SK-N-SH (cell line): ENCODE data around the gene TAPBP. TPM values are rescaled to one million over a fixed set of nuclear protein-coding genes. Genes with fewer than 3 reads are reported as not detected.

Experiments
- CTCF ChIA-PET: fragments of 300-600, 350-600 bp; formaldehyde crosslinking; extraction: SDS; loops from one replicate; lab custom pipeline; 2021; lab: Yijun Ruan, JAX
- POLR2A ChIA-PET: fragments of 350-600 bp; sonication (Branson Sonifier 250); formaldehyde crosslinking; extraction: SDS; loops from one replicate; lab custom pipeline; 2020; ENCODE audit warnings: antibody characterized with exemption, inconsistent platforms; lab: Yijun Ruan, JAX
- DNase-seq: peaks from one replicate; pipeline ENCODE4 v3.0.0; 2012
- H2AFZ ChIP-seq: fragments of 200-600 bp; sonication (generic); 2 replicates; pipeline ENCODE4 v1.8.1; 2016; ENCODE audit warnings: antibody characterized with exemption, mild to moderate bottlenecking, low read depth
- H3F3A ChIP-seq: fragments of 200-600 bp; sonication (generic); replicated peaks from 2 replicates; pipeline ENCODE3; 2016; ENCODE audit warnings: antibody characterized with exemption, mild to moderate bottlenecking; ENCODE audit not compliant: insufficient read depth
- H3K27ac ChIP-seq, 2 experiments: fragments of 200-500 bp in 1 of 2; fragments of 200-600 bp in 1 of 2; sonication (Bioruptor generic) in 1 of 2; sonication (generic), shearing (Covaris generic) in 1 of 2; 2 replicates each; pipeline versions ENCODE4 v1.5.1 to v1.6.1; 2014 to 2016; ENCODE audit warnings: low read depth in 2 of 2, inconsistent platforms in 1 of 2, low read length in 1 of 2, mild to moderate bottlenecking in 1 of 2, mixed read lengths in 1 of 2
- H3K27me3 ChIP-seq: fragments of 200-600 bp; sonication (generic), shearing (Covaris generic); 2 replicates; pipeline ENCODE4 v1.6.1; 2016; ENCODE audit warnings: mixed run types; ENCODE audit not compliant: insufficient read depth
- H3K36me3 ChIP-seq, 2 experiments: fragments of 200-500 bp in 1 of 2; fragments of 200-600 bp in 1 of 2; sonication (Bioruptor generic) in 1 of 2; sonication (generic) in 1 of 2; replicated peaks in 1 of 2; 2 replicates each; pipeline versions ENCODE3 to v1.5.1; 2014 to 2016; ENCODE audit warnings: low read length in 1 of 2, mild to moderate bottlenecking in 1 of 2; ENCODE audit not compliant: insufficient read depth in 2 of 2, control insufficient read depth in 1 of 2
- H3K4me1 ChIP-seq, 2 experiments: fragments of 200-500 bp in 1 of 2; fragments of 200-600 bp in 1 of 2; sonication (Bioruptor generic) in 1 of 2; sonication (generic), shearing (Covaris generic) in 1 of 2; 2 replicates each; pipeline versions ENCODE4 v1.5.1 to v1.6.1; 2014 to 2016; ENCODE audit warnings: low read depth in 1 of 2, low read length in 1 of 2, mixed run types in 1 of 2; ENCODE audit not compliant: insufficient read depth in 2 of 2, control insufficient read depth in 1 of 2
- H3K4me2 ChIP-seq: fragments of 200-600 bp; sonication (generic), shearing (Covaris generic); 2 replicates; pipeline ENCODE4 v1.6.1; 2017; ENCODE audit warnings: mixed run types
- H3K4me3 ChIP-seq, 2 experiments: fragments of 200-500 bp in 1 of 2; fragments of 200-600 bp in 1 of 2; sonication (Bioruptor generic) in 1 of 2; sonication (generic), shearing (Covaris generic) in 1 of 2; 2 replicates each; pipeline versions ENCODE4 v1.5.1 to v1.8.1; 2014 to 2016; ENCODE audit warnings: low read depth in 2 of 2, inconsistent platforms in 1 of 2, low read length in 1 of 2, mild to moderate bottlenecking in 1 of 2, mixed read lengths in 1 of 2, moderate library complexity in 1 of 2
- H3K79me2 ChIP-seq: fragments of 200-600 bp; sonication (generic); 2 replicates; pipeline ENCODE4 v1.8.1; 2017; ENCODE audit warnings: mild to moderate bottlenecking; ENCODE audit not compliant: insufficient read depth
- H3K9ac ChIP-seq: fragments of 200-600 bp; sonication (generic); 2 replicates; pipeline ENCODE4 v1.6.1; 2017; ENCODE audit warnings: mixed run types
- H3K9me2 ChIP-seq: fragments of 200-600 bp; sonication (generic); 2 replicates; pipeline ENCODE4 v1.6.1; 2017; ENCODE audit warnings: mixed run types
- H3K9me3 ChIP-seq: fragments of 200-600 bp; sonication (generic); 2 replicates; pipeline ENCODE4 v1.6.1; 2017; ENCODE audit warnings: mixed run types, mild to moderate bottlenecking, moderate library complexity
- H4K20me1 ChIP-seq: fragments of 200-600 bp; sonication (generic); 2 replicates; pipeline ENCODE4 v1.6.1; 2017; ENCODE audit warnings: mild to moderate bottlenecking, mixed run types; ENCODE audit not compliant: insufficient read depth
- CHD2 ChIP-seq: fragments of 150-350 bp; IDR thresholded peaks from 2 replicates; pipeline ENCODE4 v1.6.1; 2018; ENCODE audit warnings: low read length; ENCODE audit not compliant: partially characterized antibody
- CTCF ChIP-seq: fragments of 200-600 bp; sonication (generic); IDR thresholded peaks from 2 replicates; pipeline ENCODE4 v1.6.1; 2017; ENCODE audit warnings: antibody characterized with exemption, mild to moderate bottlenecking, moderate library complexity
- FOSL2 ChIP-seq: IDR thresholded peaks from 2 replicates; pipeline ENCODE4 v1.4.0; 2012; ENCODE audit warnings: low read depth, mild to moderate bottlenecking, moderate library complexity, borderline replicate concordance
- FOXJ3 ChIP-seq: sonication (generic); formaldehyde crosslinking; IDR thresholded peaks from 2 replicates; pipeline ENCODE4 v1.5.1; 2020; ENCODE audit warnings: mild to moderate bottlenecking, missing genetic modification reagents
- GABPA ChIP-seq: IDR thresholded peaks from 2 replicates; pipeline ENCODE4 v1.4.0; 2012; ENCODE audit warnings: low read depth, mild to moderate bottlenecking
- IRF3 ChIP-seq: fragments of 150-350 bp; IDR thresholded peaks from 2 replicates; pipeline ENCODE4 v1.6.1; 2016; ENCODE audit warnings: mild to moderate bottlenecking, low read depth, low read length
- JUND ChIP-seq: IDR thresholded peaks from 2 replicates; pipeline ENCODE4 v1.4.0; 2012
- MAX ChIP-seq: IDR thresholded peaks from 2 replicates; pipeline ENCODE4 v1.4.0; 2012; ENCODE audit warnings: low read depth
- MEF2A ChIP-seq: IDR thresholded peaks from 2 replicates; pipeline ENCODE4 v1.4.0; 2012; ENCODE audit warnings: low read depth, borderline replicate concordance
- MXI1 ChIP-seq: IDR thresholded peaks from 2 replicates; pipeline ENCODE4 v1.6.1; 2012; ENCODE audit warnings: mild to moderate bottlenecking, low read depth, low read length, improper control_type of control experiment
- RAD21 ChIP-seq: IDR thresholded peaks from 2 replicates; pipeline ENCODE4 v1.6.1; 2012; ENCODE audit warnings: mild to moderate bottlenecking, low read length
- RCOR1 ChIP-seq: fragments of 150-350 bp; IDR thresholded peaks from 2 replicates; pipeline ENCODE4 v1.6.1; 2017; ENCODE audit warnings: antibody characterized with exemption, low read length
- REST ChIP-seq: IDR thresholded peaks from 2 replicates; pipeline ENCODE4 v1.6.1; 2012; ENCODE audit warnings: mild to moderate bottlenecking, low read depth, low read length, moderate library complexity
- RXRA ChIP-seq: IDR thresholded peaks from 2 replicates; pipeline ENCODE4 v1.4.0; 2012; ENCODE audit warnings: low read depth, mild to moderate bottlenecking, borderline replicate concordance
- SIN3A ChIP-seq: IDR thresholded peaks from 2 replicates; pipeline ENCODE4 v1.6.1; 2012; ENCODE audit warnings: low read depth, mild to moderate bottlenecking, low read length, moderate library complexity, borderline replicate concordance
- SMC3 ChIP-seq: IDR thresholded peaks from 2 replicates; pipeline ENCODE4 v1.6.1; 2012; ENCODE audit warnings: low read depth, low read length, improper control_type of control experiment
- USF1 ChIP-seq: IDR thresholded peaks from 2 replicates; pipeline ENCODE4 v1.4.0; 2012; ENCODE audit warnings: low read depth, borderline replicate concordance
- USF2 ChIP-seq: fragments of 150-350 bp; IDR thresholded peaks from 2 replicates; pipeline ENCODE4 v1.6.1; 2017; ENCODE audit warnings: antibody characterized with exemption, low read length, low read depth, borderline replicate concordance
- WGBS: methylation state at CpG from one replicate; pipeline ENCODE4 v1.1.6; 2017; ENCODE audit warnings: low lambda C conversion rate; 5-methylcytosine and 5-hydroxymethylcytosine counted together
- polyA plus RNA-seq, 3 experiments: library from polyadenylated mRNA; depleted of rRNA; stranded (reverse); fragments of >200 nt; gene quantifications; 2 replicates each; pipeline ENCODE4 v1.2.3, GENCODE V29; 2012

TAPBP gene
- polyA plus RNA-seq, 1 of the 3 experiments (the other 2 are of a cell fraction): 44.5 TPM

GRCh38 chr6:33271468-33272274 lies 42.2 kb downstream of the TAPBP start, which contains the start of the genes RPS18 and VPS52 (continued):
- TF ChIP-seq FOXJ3 (no peak), RAD21 (no peak), USF1 (0 out of 2 replicates have a peak, but pooled peaks have one; percentile 38), USF2 (no peak), REST (peak; percentile 71; the same call in 1 of the 2 replicates)

- H4K20me1 ChIP-seq: peaks cover 38% of the 10 kb centered on the region
- POLR2A ChIA-PET: interaction anchor here (1.6 to 2.2 kb wide), 8 partner anchors 9 to 300 kb away, joined by 3 to 19 read pairs (median 10); partner anchors contain the start of genes PFDN6, RGL2, RING1 and WDR46
- TF ChIP-seq CHD2 (peak; percentile 19), GABPA (no peak), MXI1 (peak; percentile 35; the same call in 1 of the 2 replicates), RXRA (no peak), CTCF (no peak; the same call in 1 of the 2 replicates), FOXJ3 (no peak), SIN3A (no peak), RCOR1 (0 out of 2 replicates have a peak, but pooled peaks have one; percentile 38), MEF2A (no peak), FOSL2 (no peak), IRF3 (no peak), RAD21 (no peak), USF2 (no peak), MAX (no peak), SMC3 (no peak), JUND (no peak)
Measured at GRCh38 chr6:33271117-33271467, 42.8 kb downstream of the TAPBP start.

More at GRCh38 chr6:33271117-33271467, 42.8 kb downstream of the TAPBP start:
- Histone ChIP-seq H3F3A (peaks cover 39% of the 10 kb centered on the region), H3K4me3 (peak overlapping the region; percentile 76 to 91), H3K9me3 (no peaks in the 10 kb centered on the region), H3K36me3 (peaks cover 63 to 65% of the 10 kb centered on the region in 2 experiments), H3K9me2 (no peaks in the 10 kb centered on the region), H2AFZ (peak overlapping the region; percentile 86), H3K27ac (peak overlapping the region; percentile 88 to 99), H3K9ac (peak overlapping the region; percentile 76), H3K79me2 (peaks cover 63% of the 10 kb centered on the region), H3K27me3 (no peaks in the 10 kb centered on the region), H3K4me1 (peaks cover 25 to 35% of the 10 kb centered on the region in 2 experiments; a peak in 3 of 4 replicates), H3K4me2 (peak overlapping the region; percentile 94)
- WGBS: 0% methylated on average over 4 of the region's 7 CpGs
- CTCF ChIA-PET: interaction anchor here (1.0 to 3.5 kb wide), 7 partner anchors 8 to 283 kb away, joined by 3 to 18 read pairs (median 4); partner anchors contain the start of genes RGL2 and ZBTB22
- DNase-seq: no peak
